OCI-LY3 (cell line): Measurements from ENCODE around the gene BRAF.

Source experiments
- EZH2phosphoT487 ChIP-seq: fragments of 200-600 bp; shearing (Covaris generic); IDR thresholded peaks from 2 replicates; pipeline ENCODE4 v1.6.1; 2018; ENCODE audit warnings: antibody characterized with exemption, mixed run types, low read depth
- TF ChIP-seq, protein P1 (sequence below): fragments of 200-600, 300-600 bp; sonication (generic); IDR thresholded peaks from 2 replicates; pipeline ENCODE4 v1.5.1; 2014; ENCODE audit warnings: antibody characterized with exemption, low read length, low read depth

DNA sequence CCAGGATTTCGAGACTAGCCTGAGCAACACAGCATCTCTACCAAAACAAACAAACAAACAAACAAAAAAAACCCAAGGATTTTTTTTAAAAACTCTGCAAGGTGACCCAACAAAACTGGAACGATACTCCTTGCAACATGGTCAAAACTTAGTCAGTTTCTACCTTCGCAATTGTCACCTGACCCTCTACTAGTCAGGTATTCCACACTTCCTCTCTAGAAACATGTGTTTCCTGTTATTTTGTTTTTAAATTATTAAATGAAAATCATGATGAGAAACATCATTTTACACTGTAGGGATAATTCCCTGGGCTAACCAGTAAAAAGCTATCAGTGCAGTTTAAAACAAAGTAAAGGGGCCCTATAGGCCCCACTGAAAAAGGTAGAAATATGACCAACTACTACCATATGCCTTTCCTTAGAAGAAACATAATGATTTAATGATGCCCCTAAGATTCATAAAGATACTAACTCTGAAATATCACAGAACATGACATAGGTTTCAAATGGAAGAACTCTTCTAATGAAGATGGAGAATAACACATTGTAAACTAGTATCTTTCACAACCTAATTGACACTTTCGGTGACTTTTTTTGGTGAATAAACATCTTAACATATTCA is 8.7 kb downstream of the BRAF start:
- TF ChIP-seq, protein P1, sequence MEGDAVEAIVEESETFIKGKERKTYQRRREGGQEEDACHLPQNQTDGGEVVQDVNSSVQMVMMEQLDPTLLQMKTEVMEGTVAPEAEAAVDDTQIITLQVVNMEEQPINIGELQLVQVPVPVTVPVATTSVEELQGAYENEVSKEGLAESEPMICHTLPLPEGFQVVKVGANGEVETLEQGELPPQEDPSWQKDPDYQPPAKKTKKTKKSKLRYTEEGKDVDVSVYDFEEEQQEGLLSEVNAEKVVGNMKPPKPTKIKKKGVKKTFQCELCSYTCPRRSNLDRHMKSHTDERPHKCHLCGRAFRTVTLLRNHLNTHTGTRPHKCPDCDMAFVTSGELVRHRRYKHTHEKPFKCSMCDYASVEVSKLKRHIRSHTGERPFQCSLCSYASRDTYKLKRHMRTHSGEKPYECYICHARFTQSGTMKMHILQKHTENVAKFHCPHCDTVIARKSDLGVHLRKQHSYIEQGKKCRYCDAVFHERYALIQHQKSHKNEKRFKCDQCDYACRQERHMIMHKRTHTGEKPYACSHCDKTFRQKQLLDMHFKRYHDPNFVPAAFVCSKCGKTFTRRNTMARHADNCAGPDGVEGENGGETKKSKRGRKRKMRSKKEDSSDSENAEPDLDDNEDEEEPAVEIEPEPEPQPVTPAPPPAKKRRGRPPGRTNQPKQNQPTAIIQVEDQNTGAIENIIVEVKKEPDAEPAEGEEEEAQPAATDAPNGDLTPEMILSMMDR = no peak
- no peak for TF ChIP-seq EZH2phosphoT487
